Measurements from ENCODE around the gene CDC73. TPM values are rescaled to one million over a fixed set of nuclear protein-coding genes. Genes with fewer than 3 reads are reported as not detected.

The CDC73 gene
- total and polyA plus RNA-seq, 10 of the 15 experiments (the other 5 are each of a cell fraction or from before 2014, with no cell fraction given), result 10.6 to 43.4 (median 21.7) TPM

- POLR2A ChIA-PET, result no interaction called here
- DNase-seq (ENCODE audit: low read depth, low spot score) (no peak), FAIRE-seq (peak; percentile 41), ATAC-seq (no peak)
- Histone ChIP-seq H4K20me1 (ENCODE audit: control insufficient read depth, insufficient read depth) (no peaks in the 10 kb centered on the region), H3K9me3 (replicated peaks; ENCODE audit: control insufficient read depth, insufficient read depth, low read length) (no peaks in the 10 kb centered on the region), H3K79me2 (ENCODE audit: control insufficient read depth, insufficient read depth, low read length) (no peaks in the 10 kb centered on the region), H3K4me1 (ENCODE audit: control insufficient read depth, insufficient read depth, low read length) (0 out of 2 replicates have a peak, but pooled peaks cover 3% of the 10 kb centered on the region), H3K9ac (ENCODE audit: control insufficient read depth, insufficient read depth, low read length) (no peak overlapping the region), H3K27ac (ENCODE audit: control insufficient read depth, insufficient read depth) (no peak overlapping the region), H2AFZ (ENCODE audit: control insufficient read depth, low read depth, low read length) (no peak overlapping the region), H3K4me2 (ENCODE audit: control insufficient read depth, insufficient read depth) (no peak overlapping the region), H3K4me3 (no peak overlapping the region), H3K27me3 (replicated peaks in 1 of 2; ENCODE audit: control insufficient read depth in 2 of 2, insufficient read depth in 2 of 2, low read length in 1 of 2) (no peaks in the 10 kb centered on the region), H3K36me3 (ENCODE audit: control insufficient read depth in 2 of 2, insufficient read depth in 2 of 2, low read length in 1 of 2) (no peaks in the 10 kb centered on the region)
- RAD21 ChIA-PET (ENCODE audit: unreplicated experiment), result interaction anchor here (1.1 kb wide), 1 partner anchor 40 kb away, joined by 4 read pairs; no protein-coding TSS in a partner anchor
- no TSS peak for BruUV-seq (replicated peaks)
- SMC1A ChIA-PET (ENCODE audit: uncharacterized antibody, unreplicated experiment), result interaction anchor here (1.5 kb wide), 1 partner anchor 13 kb away, joined by 4 read pairs; no protein-coding TSS in a partner anchor
- CTCF ChIA-PET, result no interaction called here
- TF ChIP-seq SIN3A (IDR thresholded peaks at IDR 0.05; ENCODE audit: low read depth, low read length), result no peak
- no peak for TF ChIP-seq IKZF1 (conservative IDR thresholded peaks at IDR 0.05)
- TF ChIP-seq ATF7 (IDR thresholded peaks at IDR 0.05; ENCODE audit: low read depth), result no peak
- TF ChIP-seq RBBP5 (conservative IDR thresholded peaks at IDR 0.05), result no peak
- TF ChIP-seq ZNF687 (IDR thresholded peaks at IDR 0.05), result no peak
- TF ChIP-seq MEF2B (IDR thresholded peaks at IDR 0.05; ENCODE audit: partially characterized antibody, poor library complexity, severe bottlenecking), result no peak
- no peak for TF ChIP-seq RAD51 (IDR thresholded peaks at IDR 0.05)
- TF ChIP-seq PBX3 (IDR thresholded peaks at IDR 0.05; ENCODE audit: insufficient replicate concordance, low read depth, low read length), result no peak
- no peak for TF ChIP-seq MLLT1 (IDR thresholded peaks at IDR 0.05)
- no peak for TF ChIP-seq ZNF274 (IDR thresholded peaks at IDR 0.05; ENCODE audit: insufficient read depth, insufficient read length)
- TF ChIP-seq HSF1 (IDR thresholded peaks at IDR 0.05; ENCODE audit: low read depth, low read length), result no peak
- no peak for TF ChIP-seq NFXL1 (IDR thresholded peaks at IDR 0.05; ENCODE audit: borderline replicate concordance)
- TF ChIP-seq EZH2 (IDR thresholded peaks at IDR 0.05; ENCODE audit: borderline replicate concordance, control insufficient read depth, low read depth, low read length), result no peak
- TF ChIP-seq SP1 (IDR thresholded peaks at IDR 0.05; ENCODE audit: low read depth, low read length), result no peak
- intact Hi-C loops (cut with micrococcal nuclease; ENCODE audit: unreplicated experiment) (no loop called here), in situ Hi-C loops (cut with MboI) (no loop called here)
- WGBS (ENCODE audit: insufficient coverage, insufficient replicate concordance, low lambda C conversion rate, missing lambda C conversion rate), result 56% methylated on average over 1 of the region's 1 CpG
Measured at GRCh38 chr1:193110246-193110645, 11.6 kb upstream of the CDC73 start.
